Activated CD8-positive, alpha-beta memory T cell treated with anti-CD3 and anti-CD28 coated beads, Interleukin-2, amount 50 U/mL, for 1 hour (primary cell): ENCODE measurements around the gene NOSIP.
"Not testable (repeated sequence)": the region's sequence is repeated elsewhere in the genome, so short reads cannot be mapped to it uniquely, and the experiment has no call there.

Experiments
- DNase-seq: peaks from one replicate; pipeline ENCODE4 v3.0.0-alpha.2; 2020; ENCODE audit errors: extremely low read depth

Gene NOSIP

GRCh38 chr19:49580264-49581006 is at the start of gene NOSIP:
TSS of gene NOSIP (minus strand) at chr19:49580556. CDS start at chr19:49560691, 19,865 bp downstream.
- DNase-seq, result peak; percentile 90

GRCh38 chr19:49629659-49630058 is 49.3 kb upstream of the NOSIP start:
- no peak for DNase-seq

- DNase-seq, result no peak
These were observed 45.9 kb upstream of the NOSIP start for GRCh38 chr19:49626226-49626625.

GRCh38 chr19:49624967-49625910 is 44.9 kb upstream of the NOSIP start:
- DNase-seq, result no peak

GRCh38 chr19:49617860-49618259 is 37.5 kb upstream of the NOSIP start:
- DNase-seq, result not testable (repeated sequence)

GRCh38 chr19:49616945-49617344 is 36.6 kb upstream of the NOSIP start:
- no peak for DNase-seq

GRCh38 chr19:49616532-49616931 is 36.2 kb upstream of the NOSIP start:
- no peak for DNase-seq

GRCh38 chr19:49615861-49616260 is 35.5 kb upstream of the NOSIP start:
- DNase-seq, result no peak

- DNase-seq, result no peak
These were observed 33.9 kb upstream of the NOSIP start for GRCh38 chr19:49614096-49614833.

GRCh38 chr19:49613374-49613773 is 33.0 kb upstream of the NOSIP start:
- no peak for DNase-seq

GRCh38 chr19:49609499-49610092 is 29.2 kb upstream of the NOSIP start:
- DNase-seq, result no peak

GRCh38 chr19:49605605-49606004 is 25.2 kb upstream of the NOSIP start:
- DNase-seq, result no peak

- no peak for DNase-seq
These were observed 22.4 kb upstream of the NOSIP start for GRCh38 chr19:49602806-49603205.

- DNase-seq, result no peak
These were observed 21.2 kb upstream of the NOSIP start for GRCh38 chr19:49601482-49602038.

GRCh38 chr19:49599378-49600295 is 19.3 kb upstream of the NOSIP start:
- no peak for DNase-seq

GRCh38 chr19:49597703-49597974 is 17.3 kb upstream of the NOSIP start:
- no peak for DNase-seq

- no peak for DNase-seq
These were observed 16.8 kb upstream of the NOSIP start for GRCh38 chr19:49596954-49597702.

- DNase-seq, result no peak
These were observed 16.1 kb upstream of the NOSIP start for GRCh38 chr19:49596407-49596806.

GRCh38 chr19:49595819-49596404 is 15.6 kb upstream of the NOSIP start:
- DNase-seq, result no peak
